ENCODE measurements around the gene CALM1. TPM values are rescaled to one million over a fixed set of nuclear protein-coding genes. Genes with fewer than 3 reads are reported as not detected.
A peak's percentile ranks its signal among the peaks of the same experiment; 100 is the strongest.

The CALM1 gene
- total and polyA plus RNA-seq, 8 donors = 213 to 1,126 (median 356) TPM

GRCh38 chr14:90354551-90355298 lies 42.1 kb upstream of the CALM1 start:
- TF ChIP-seq POLR2AphosphoS5 (IDR thresholded peaks at IDR 0.05) (no peak), EP300 (IDR thresholded peaks at IDR 0.05) (no peak), CTCF (IDR thresholded peaks at IDR 0.05) (no peak)
- Histone ChIP-seq H3K9me3 (no peaks in the 10 kb centered on the region), H3K4me1 (peaks cover 0 to 7% (median 0%) of the 10 kb centered on the region in 4 donors), H3K27ac (peak overlapping the region in 1 of 5 donors; percentile 29), H3K4me3 (no peak overlapping the region), H3K27me3 (peaks cover 0 to 4% (median 0%) of the 10 kb centered on the region in 3 donors), H3K36me3 (no peaks in the 10 kb centered on the region)
- intact Hi-C loops (cut with DNase I; ENCODE audit: low total_unique reads) = no loop called here
- peak in 1 of 2 donors; percentile 37 for DNase-seq
- 72 to 80% (median 76%) methylated on average over 10 to 16 of the region's 16 CpGs for WGBS, 5 donors

GRCh38 chr14:90355540-90356518 lies 41.0 kb upstream of the CALM1 start:
- Histone ChIP-seq H3K36me3 (no peaks in the 10 kb centered on the region), H3K27ac (no peak overlapping the region), H3K4me1 (peaks cover 0 to 7% (median 0%) of the 10 kb centered on the region in 4 donors), H3K27me3 (peaks cover 0 to 5% (median 0%) of the 10 kb centered on the region in 3 donors), H3K9me3 (no peaks in the 10 kb centered on the region), H3K4me3 (no peak overlapping the region)
- no peak for TF ChIP-seq POLR2AphosphoS5 (IDR thresholded peaks at IDR 0.05)
- TF ChIP-seq POLR2A (IDR thresholded peaks at IDR 0.05) = no peak
- WGBS, 5 donors = 87 to 90% (median 89%) methylated on average over 7 to 8 of the region's 8 CpGs
- intact Hi-C loops (cut with DNase I; ENCODE audit: low total_unique reads) = no loop called here
- DNase-seq = no peak

DNA sequence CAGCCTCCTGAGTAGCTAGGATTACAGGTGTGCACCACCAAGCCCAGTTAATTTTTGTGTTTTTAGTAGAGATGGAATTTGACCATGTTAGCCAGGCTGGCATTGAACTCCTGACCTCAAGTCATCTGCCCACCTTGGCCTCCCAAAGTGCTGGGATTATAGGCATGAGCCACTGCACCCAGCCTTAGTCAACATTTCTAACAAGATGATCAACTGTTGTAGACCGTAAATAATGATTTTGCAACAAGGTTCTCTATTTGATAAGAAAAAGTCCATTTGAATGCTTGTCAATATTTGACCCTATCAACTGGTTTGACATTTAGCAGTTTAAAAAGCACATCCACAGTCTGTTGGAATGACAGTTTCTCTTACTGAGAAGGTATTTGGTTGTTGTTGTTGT lies 39.9 kb upstream of the CALM1 start:
- Histone ChIP-seq H3K27me3 (peaks cover 0 to 5% (median 0%) of the 10 kb centered on the region in 3 donors), H3K36me3 (no peaks in the 10 kb centered on the region), H3K27ac (no peak overlapping the region), H3K9me3 (no peaks in the 10 kb centered on the region), H3K4me3 (no peak overlapping the region), H3K4me1 (peaks cover 0 to 7% (median 0%) of the 10 kb centered on the region in 4 donors)
- no peak for DNase-seq
- TF ChIP-seq CTCF (IDR thresholded peaks at IDR 0.05) (no peak), POLR2AphosphoS5 (IDR thresholded peaks at IDR 0.05) (no peak), POLR2A (IDR thresholded peaks at IDR 0.05) (no peak), EP300 (IDR thresholded peaks at IDR 0.05) (no peak)
- WGBS, 5 donors = 69 to 84% (median 70%) methylated on average over 1 of the region's 1 CpG
- intact Hi-C loops (cut with DNase I; ENCODE audit: low total_unique reads) = no loop called here

- H3K27ac ChIP-seq = no peak overlapping the region
- TF ChIP-seq CTCF (IDR thresholded peaks at IDR 0.05) = no peak
- no peak for TF ChIP-seq EP300 (IDR thresholded peaks at IDR 0.05)
- no peak for TF ChIP-seq POLR2A (IDR thresholded peaks at IDR 0.05)
- TF ChIP-seq POLR2AphosphoS5 (IDR thresholded peaks at IDR 0.05) = no peak
- H3K27me3 ChIP-seq = peaks cover 0 to 5% (median 0%) of the 10 kb centered on the region in 3 donors
- H3K4me3 ChIP-seq = no peak overlapping the region
- intact Hi-C loops (cut with DNase I; ENCODE audit: low total_unique reads) = no loop called here
- no peak for DNase-seq
- H3K9me3 ChIP-seq = no peaks in the 10 kb centered on the region
- 88 to 92% (median 90%) methylated on average over 4 of the region's 4 CpGs for WGBS, 5 donors
- peaks cover 0 to 7% (median 0%) of the 10 kb centered on the region in 4 donors for H3K4me1 ChIP-seq
- no peaks in the 10 kb centered on the region for H3K36me3 ChIP-seq
These were observed 38.5 kb upstream of the CALM1 start for GRCh38 chr14:90358359-90358758.
